Testis (tissue), 3 donors: ENCODE data around the gene VLDLR. TPM values are rescaled to one million over a fixed set of nuclear protein-coding genes. Genes with fewer than 3 reads are reported as not detected.

Source experiments
- DNase-seq: peaks from one replicate; pipeline ENCODE4 v3.0.0-alpha.2; 2019
- H3K27ac ChIP-seq, 2 donors: fragments of 200-600 bp; sonication (generic); one replicate each; pipeline ENCODE4 v1.5.1; 2019
- H3K27me3 ChIP-seq: fragments of 200-600 bp; sonication (generic); one replicate; pipeline ENCODE4 v1.5.1; 2019
- H3K36me3 ChIP-seq: fragments of 200-600 bp; sonication (generic); one replicate; pipeline ENCODE4 v1.5.1; 2017; ENCODE audit warnings: low read depth; ENCODE audit errors: missing control alignments
- H3K4me1 ChIP-seq: fragments of 200-600 bp; sonication (generic); one replicate; pipeline ENCODE4 v1.5.1; 2019
- H3K4me3 ChIP-seq, 2 donors: fragments of 200-600 bp; sonication (generic); one replicate each; pipeline ENCODE4 v1.5.1; 2017 to 2019
- H3K9me3 ChIP-seq: fragments of 200-600 bp; sonication (generic); one replicate; pipeline ENCODE4 v1.5.1; 2017
- POLR2A ChIP-seq: fragments of 450-650 bp; IDR thresholded peaks from one replicate; pipeline ENCODE4 v1.6.1; 2017; ENCODE audit warnings: antibody characterized with exemption, mild to moderate bottlenecking, moderate library complexity
- WGBS, 2 donors: methylation state at CpG; one replicate each; pipeline ENCODE4 v1.1.5; 2018; 5-methylcytosine and 5-hydroxymethylcytosine counted together
- intact Hi-C: fragments of 100-400 bp; cut with DNase I; formaldehyde crosslinking; loops from one replicate; pipeline ENCODE4 v1.15.1; 2023; ENCODE audit warnings: low total_unique reads
- polyA plus RNA-seq: library from polyadenylated mRNA; stranded (reverse); fragments of 350-450 nt; fragmentation: Illumina TruSeq; extraction: RNeasy Lipid Tissue Mini Kit (QIAGEN cat#74804); gene quantifications from one replicate; pipeline ENCODE4 v1.2.3, GENCODE V29; 2014; ENCODE audit warnings: low read depth, low replicate concordance; ENCODE audit not compliant: insufficient read depth
- total RNA-seq, 2 donors: library from RNA; depleted of rRNA; stranded (reverse); fragments of >200 nt; gene quantifications; one replicate each; pipeline ENCODE4 v1.2.3, GENCODE V29; 2016
- TF ChIP-seq, protein P1 (sequence below), 3 experiments: fragments of 450-650 bp in 2 of 3; fragments of 200-600 bp in 1 of 3; sonication (generic) in 1 of 3; IDR thresholded peaks; one replicate each; pipeline ENCODE4 v1.5.1; 2016 to 2019; ENCODE audit warnings: antibody characterized with exemption in 3 of 3, mild to moderate bottlenecking in 2 of 3, moderate library complexity in 1 of 3

VLDLR gene
- total and polyA plus RNA-seq, 3 donors from 2014 or later: 15.6 to 30.0 (median 17.4) TPM

GRCh38 chr9:2679011-2679410 lies 57.4 kb downstream of the VLDLR start:
- intact Hi-C loops: no loop called here
- TF ChIP-seq, protein P1, sequence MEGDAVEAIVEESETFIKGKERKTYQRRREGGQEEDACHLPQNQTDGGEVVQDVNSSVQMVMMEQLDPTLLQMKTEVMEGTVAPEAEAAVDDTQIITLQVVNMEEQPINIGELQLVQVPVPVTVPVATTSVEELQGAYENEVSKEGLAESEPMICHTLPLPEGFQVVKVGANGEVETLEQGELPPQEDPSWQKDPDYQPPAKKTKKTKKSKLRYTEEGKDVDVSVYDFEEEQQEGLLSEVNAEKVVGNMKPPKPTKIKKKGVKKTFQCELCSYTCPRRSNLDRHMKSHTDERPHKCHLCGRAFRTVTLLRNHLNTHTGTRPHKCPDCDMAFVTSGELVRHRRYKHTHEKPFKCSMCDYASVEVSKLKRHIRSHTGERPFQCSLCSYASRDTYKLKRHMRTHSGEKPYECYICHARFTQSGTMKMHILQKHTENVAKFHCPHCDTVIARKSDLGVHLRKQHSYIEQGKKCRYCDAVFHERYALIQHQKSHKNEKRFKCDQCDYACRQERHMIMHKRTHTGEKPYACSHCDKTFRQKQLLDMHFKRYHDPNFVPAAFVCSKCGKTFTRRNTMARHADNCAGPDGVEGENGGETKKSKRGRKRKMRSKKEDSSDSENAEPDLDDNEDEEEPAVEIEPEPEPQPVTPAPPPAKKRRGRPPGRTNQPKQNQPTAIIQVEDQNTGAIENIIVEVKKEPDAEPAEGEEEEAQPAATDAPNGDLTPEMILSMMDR (IDR thresholded peaks at IDR 0.05): no peak
- no peak for TF ChIP-seq POLR2A
- Histone ChIP-seq H3K27ac (no peak overlapping the region), H3K36me3 (no peaks in the 10 kb centered on the region), H3K4me1 (no peaks in the 10 kb centered on the region), H3K4me3 (no peak overlapping the region), H3K9me3 (no peaks in the 10 kb centered on the region), H3K27me3 (no peaks in the 10 kb centered on the region)
- no peak for DNase-seq
- 97 to 98% methylated on average over 2 of the region's 2 CpGs for WGBS, 2 donors

- TF ChIP-seq, protein P1 (IDR thresholded peaks at IDR 0.05): no peak
- TF ChIP-seq POLR2A: no peak
- Histone ChIP-seq H3K36me3 (no peaks in the 10 kb centered on the region), H3K4me3 (no peak overlapping the region), H3K4me1 (no peaks in the 10 kb centered on the region), H3K9me3 (no peaks in the 10 kb centered on the region), H3K27ac (no peak overlapping the region), H3K27me3 (no peaks in the 10 kb centered on the region)
- intact Hi-C loops: no loop called here
- no peak for DNase-seq
- WGBS, 2 donors: 71 to 76% methylated on average over 1 of the region's 1 CpG
These were observed 60.4 kb downstream of the VLDLR start for GRCh38 chr9:2681981-2682380.

DNA sequence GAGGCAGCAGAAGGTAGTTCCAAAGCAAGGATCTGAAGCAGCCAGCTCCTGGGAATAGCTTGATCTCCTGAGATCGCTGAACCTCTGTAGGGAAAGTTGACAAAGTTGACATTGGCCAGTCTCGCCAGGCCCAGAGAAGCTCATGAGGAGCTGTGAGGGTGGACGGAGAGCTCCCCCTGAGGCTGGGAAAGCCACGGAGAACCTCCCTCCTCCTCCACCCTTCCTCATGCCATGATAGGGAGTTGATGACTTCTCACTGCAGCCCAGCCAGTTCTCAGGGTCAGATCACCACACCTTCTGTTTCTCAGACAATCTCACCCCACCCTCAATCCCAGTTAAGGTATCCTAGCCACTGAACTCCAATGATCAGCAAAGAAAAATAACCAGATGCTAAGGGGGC lies 65.3 kb downstream of the VLDLR start:
- WGBS, 2 donors: 80 to 93% methylated on average over 3 to 4 of the region's 4 CpGs
- DNase-seq: no peak
- no peak for TF ChIP-seq POLR2A
- TF ChIP-seq, protein P1 (IDR thresholded peaks at IDR 0.05): no peak
- H3K27ac ChIP-seq: no peak overlapping the region
- no peak overlapping the region for H3K4me3 ChIP-seq
- intact Hi-C loops: no loop called here
- H3K9me3 ChIP-seq: no peaks in the 10 kb centered on the region
- H3K36me3 ChIP-seq: no peaks in the 10 kb centered on the region
- no peaks in the 10 kb centered on the region for H3K4me1 ChIP-seq
- H3K27me3 ChIP-seq: no peaks in the 10 kb centered on the region

- Histone ChIP-seq H3K36me3 (no peaks in the 10 kb centered on the region), H3K4me1 (no peaks in the 10 kb centered on the region), H3K4me3 (no peak overlapping the region), H3K27ac (no peak overlapping the region), H3K27me3 (no peaks in the 10 kb centered on the region), H3K9me3 (no peaks in the 10 kb centered on the region)
- 73 to 86% methylated on average over 3 of the region's 3 CpGs for WGBS, 2 donors
- DNase-seq: no peak
- TF ChIP-seq, protein P1 (IDR thresholded peaks at IDR 0.05): no peak
- no peak for TF ChIP-seq POLR2A
- intact Hi-C loops: no loop called here
These were observed 67.0 kb downstream of the VLDLR start for GRCh38 chr9:2688636-2689035.

DNA sequence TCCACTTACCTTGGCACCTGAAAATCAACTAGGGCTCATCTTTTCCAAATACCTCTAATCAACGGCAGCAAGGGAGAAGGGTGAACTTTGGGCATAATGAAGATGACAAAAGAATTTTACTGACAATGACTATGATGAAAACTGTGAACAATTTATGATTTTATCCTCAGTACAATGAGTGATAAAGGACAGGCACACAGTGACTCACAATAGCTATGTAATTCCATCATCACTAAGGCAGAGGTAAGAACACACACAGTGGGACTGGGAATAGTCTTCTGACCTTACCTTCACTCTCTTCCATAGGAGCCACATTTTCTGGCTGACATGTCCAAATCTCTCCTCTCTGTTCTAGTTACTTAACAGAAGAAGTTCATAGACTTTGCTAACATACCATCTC lies 69.6 kb downstream of the VLDLR start:
- H3K4me1 ChIP-seq: no peaks in the 10 kb centered on the region
- H3K27ac ChIP-seq: no peak overlapping the region
- no peak for DNase-seq
- no peaks in the 10 kb centered on the region for H3K27me3 ChIP-seq
- no peak overlapping the region for H3K4me3 ChIP-seq
- WGBS, 2 donors: 82 to 94% methylated on average over 1 of the region's 1 CpG
- intact Hi-C loops: no loop called here
- TF ChIP-seq, protein P1 (IDR thresholded peaks at IDR 0.05): no peak
- no peak for TF ChIP-seq POLR2A
- H3K9me3 ChIP-seq: no peaks in the 10 kb centered on the region
- H3K36me3 ChIP-seq: no peaks in the 10 kb centered on the region
